ENCODE data around the gene SORBS2.

The SORBS2 gene

GRCh38 chr4:185592845-185593488 is 219.0 kb downstream of the SORBS2 start:
- DNase-seq (ENCODE audit: low read depth): peak; percentile 46
- no peak overlapping the region for H3K4me3 ChIP-seq (ENCODE audit: low read depth, low read length)
- TF ChIP-seq CTCF (IDR thresholded peaks at IDR 0.05; ENCODE audit: insufficient read depth, low read depth, low read length, missing control alignments): peak; percentile 15

GRCh38 chr4:185592438-185592837 is 219.6 kb downstream of the SORBS2 start:
- H3K4me3 ChIP-seq (ENCODE audit: low read depth, low read length): no peak overlapping the region
- DNase-seq (ENCODE audit: low read depth): no peak
- TF ChIP-seq CTCF (IDR thresholded peaks at IDR 0.05; ENCODE audit: insufficient read depth, low read depth, low read length, missing control alignments): no peak

- no peak for TF ChIP-seq CTCF (IDR thresholded peaks at IDR 0.05; ENCODE audit: insufficient read depth, low read depth, low read length, missing control alignments)
- no peak for DNase-seq (ENCODE audit: low read depth)
- H3K4me3 ChIP-seq (ENCODE audit: low read depth, low read length): no peak overlapping the region
Observed at GRCh38 chr4:185591679-185592141, 220.3 kb downstream of the SORBS2 start.

- DNase-seq (ENCODE audit: low read depth): no peak
- no peak overlapping the region for H3K4me3 ChIP-seq (ENCODE audit: low read depth, low read length)
- no peak for TF ChIP-seq CTCF (IDR thresholded peaks at IDR 0.05; ENCODE audit: insufficient read depth, low read depth, low read length, missing control alignments)
Observed at GRCh38 chr4:185590982-185591381, 221.0 kb downstream of the SORBS2 start.

- no peak for TF ChIP-seq CTCF (IDR thresholded peaks at IDR 0.05; ENCODE audit: insufficient read depth, low read depth, low read length, missing control alignments)
- DNase-seq (ENCODE audit: low read depth): no peak
- no peak overlapping the region for H3K4me3 ChIP-seq (ENCODE audit: low read depth, low read length)
Observed at GRCh38 chr4:185589067-185589836, 222.7 kb downstream of the SORBS2 start.

- H3K4me3 ChIP-seq (ENCODE audit: low read depth, low read length): peak overlapping the region; percentile 43
- DNase-seq (ENCODE audit: low read depth): peak; percentile 89
- TF ChIP-seq CTCF (IDR thresholded peaks at IDR 0.05; ENCODE audit: insufficient read depth, low read depth, low read length, missing control alignments): no peak
Observed at GRCh38 chr4:185587427-185588161, 224.4 kb downstream of the SORBS2 start.
